HG03521 (cell line): ENCODE data around the gene PSAP.
"Not testable (repeated sequence)": the region's sequence is repeated elsewhere in the genome, so short reads cannot be mapped to it uniquely, and the experiment has no call there.

Experiments
- ATAC-seq: cut with Tn5 transposase; IDR thresholded peaks from one replicate; pipeline ENCODE4 v1.9.1; 2021; ENCODE audit warnings: mild to moderate bottlenecking, moderate library complexity; ENCODE audit not compliant: unreplicated experiment

Gene PSAP

GRCh38 chr10:71874680-71875354, 23.8 kb upstream of the PSAP start:
- not testable (repeated sequence) for ATAC-seq

- peak; percentile 94 for ATAC-seq
Measured at GRCh38 chr10:71873582-71874211, 22.6 kb upstream of the PSAP start.

GRCh38 chr10:71869601-71870000, 18.6 kb upstream of the PSAP start:
- not testable (repeated sequence) for ATAC-seq

GRCh38 chr10:71868192-71868697, 17.2 kb upstream of the PSAP start:
- no peak for ATAC-seq

- no peak for ATAC-seq
Measured at GRCh38 chr10:71865561-71866041, 14.6 kb upstream of the PSAP start.

GRCh38 chr10:71864911-71865361, 13.9 kb upstream of the PSAP start:
- ATAC-seq: no peak

GRCh38 chr10:71863203-71863602, 12.2 kb upstream of the PSAP start:
- no peak for ATAC-seq

- no peak for ATAC-seq
Measured at GRCh38 chr10:71860243-71861029, 9.4 kb upstream of the PSAP start.

GRCh38 chr10:71857934-71858890, 7.2 kb upstream of the PSAP start:
- no peak for ATAC-seq

- no peak for ATAC-seq
Measured at GRCh38 chr10:71856619-71857018, 5.6 kb upstream of the PSAP start.

GRCh38 chr10:71854031-71854430, 3.0 kb upstream of the PSAP start:
- ATAC-seq: no peak

- no peak for ATAC-seq
Measured at GRCh38 chr10:71852355-71852937, 1.4 kb upstream of the PSAP start.

- peak; percentile 4 for ATAC-seq
Measured at GRCh38 chr10:71851465-71852095, 529 bp upstream of the PSAP start.

GRCh38 chr10:71850021-71850742, 869 bp downstream of the PSAP start:
- no peak for ATAC-seq

- no peak for ATAC-seq
Measured at GRCh38 chr10:71849461-71849908, 1.6 kb downstream of the PSAP start.

GRCh38 chr10:71848325-71849275, 2.5 kb downstream of the PSAP start:
- ATAC-seq: no peak

- ATAC-seq: no peak
Measured at GRCh38 chr10:71847418-71847817, 3.6 kb downstream of the PSAP start.

- no peak for ATAC-seq
Measured at GRCh38 chr10:71846816-71847215, 4.2 kb downstream of the PSAP start.
